Prostate gland (tissue), 2 donors: ENCODE results near the gene APOO.

Experiments used
- POLR2A ChIP-seq: fragments of 450-650 bp; IDR thresholded peaks from one replicate; pipeline ENCODE4 v1.6.1; 2016; ENCODE audit warnings: antibody characterized with exemption, mild to moderate bottlenecking
- POLR2AphosphoS5 ChIP-seq: sonication (generic); formaldehyde crosslinking; IDR thresholded peaks from one replicate; pipeline ENCODE4 v1.6.1; 2017; ENCODE audit warnings: antibody characterized with exemption
- TF ChIP-seq, protein P1 (sequence below), 4 experiments: fragments of 200-600 bp in 2 of 4; fragments of 450-650 bp in 2 of 4; sonication (generic) in 2 of 4; IDR thresholded peaks; 1 replicate in 3 of 4; 2 replicates in 1 of 4; pipeline ENCODE4 v1.5.1; 2016 to 2019; ENCODE audit warnings: antibody characterized with exemption in 4 of 4, mild to moderate bottlenecking in 2 of 4, moderate library complexity in 2 of 4

DNA sequence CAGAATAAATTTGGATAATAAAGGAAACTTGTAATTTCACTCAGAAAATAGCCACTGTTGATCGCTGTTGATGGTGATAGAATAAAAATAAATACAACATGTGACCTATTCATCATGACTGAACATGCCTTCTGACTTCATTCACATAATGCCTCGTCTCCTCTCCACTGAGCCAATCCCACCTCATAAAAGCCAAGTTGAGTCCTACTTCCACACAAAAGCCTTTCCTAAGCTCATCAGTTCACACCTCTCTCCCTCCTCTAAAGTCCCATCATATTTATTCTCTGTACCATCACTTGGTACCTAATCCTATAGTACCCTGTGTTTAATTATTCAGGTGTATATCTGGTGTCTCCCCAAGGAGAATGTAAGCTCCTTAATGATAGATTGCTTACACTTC is 37.7 kb downstream of the APOO start:
- TF ChIP-seq POLR2A (no peak), POLR2AphosphoS5 (no peak)
- TF ChIP-seq, protein P1, sequence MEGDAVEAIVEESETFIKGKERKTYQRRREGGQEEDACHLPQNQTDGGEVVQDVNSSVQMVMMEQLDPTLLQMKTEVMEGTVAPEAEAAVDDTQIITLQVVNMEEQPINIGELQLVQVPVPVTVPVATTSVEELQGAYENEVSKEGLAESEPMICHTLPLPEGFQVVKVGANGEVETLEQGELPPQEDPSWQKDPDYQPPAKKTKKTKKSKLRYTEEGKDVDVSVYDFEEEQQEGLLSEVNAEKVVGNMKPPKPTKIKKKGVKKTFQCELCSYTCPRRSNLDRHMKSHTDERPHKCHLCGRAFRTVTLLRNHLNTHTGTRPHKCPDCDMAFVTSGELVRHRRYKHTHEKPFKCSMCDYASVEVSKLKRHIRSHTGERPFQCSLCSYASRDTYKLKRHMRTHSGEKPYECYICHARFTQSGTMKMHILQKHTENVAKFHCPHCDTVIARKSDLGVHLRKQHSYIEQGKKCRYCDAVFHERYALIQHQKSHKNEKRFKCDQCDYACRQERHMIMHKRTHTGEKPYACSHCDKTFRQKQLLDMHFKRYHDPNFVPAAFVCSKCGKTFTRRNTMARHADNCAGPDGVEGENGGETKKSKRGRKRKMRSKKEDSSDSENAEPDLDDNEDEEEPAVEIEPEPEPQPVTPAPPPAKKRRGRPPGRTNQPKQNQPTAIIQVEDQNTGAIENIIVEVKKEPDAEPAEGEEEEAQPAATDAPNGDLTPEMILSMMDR (IDR thresholded peaks at IDR 0.05), result no peak
